AG04450 (cell line): ENCODE measurements around the gene PACS2. TPM values are rescaled to one million over a fixed set of nuclear protein-coding genes. Genes with fewer than 3 reads are reported as not detected.

ENCODE experiments used
- CTCF ChIA-PET: fragments of 300-600, 350-600 bp; formaldehyde crosslinking; extraction: SDS; loops from one replicate; lab custom pipeline; 2022; ENCODE audit warnings: antibody characterized with exemption, inconsistent platforms; lab: Charles Lee
- POLR2A ChIA-PET: fragments of 350-600 bp; formaldehyde crosslinking; extraction: SDS; loops from one replicate; lab custom pipeline; 2021; ENCODE audit warnings: antibody characterized with exemption, inconsistent platforms; lab: Yijun Ruan, JAX
- DNase-seq: peaks from one replicate; pipeline ENCODE4 v3.0.0-alpha.2; 2011; ENCODE audit warnings: low read depth, low spot score
- H3K27ac ChIP-seq: one replicate; pipeline ENCODE4 v1.5.1; 2012; ENCODE audit warnings: low read depth, low read length, control low read depth
- H3K27me3 ChIP-seq: one replicate; pipeline ENCODE4 v1.6.0; 2012; ENCODE audit warnings: low read length; ENCODE audit not compliant: control insufficient read depth, insufficient read depth
- H3K4me3 ChIP-seq: 2 replicates; pipeline ENCODE4 v1.5.1; 2011; ENCODE audit warnings: mild to moderate bottlenecking, low read depth, low read length, control low read depth
- H3K9me3 ChIP-seq: 2 replicates; pipeline ENCODE4 v1.5.1; 2012; ENCODE audit warnings: low read length; ENCODE audit not compliant: control insufficient read depth, insufficient read depth
- CTCF ChIP-seq: IDR thresholded peaks from 2 replicates; pipeline ENCODE4 v1.5.1; 2011; ENCODE audit warnings: low read depth, low read length, control low read depth, inconsistent platforms
- polyA plus RNA-seq: library from polyadenylated mRNA; depleted of rRNA; stranded (reverse); fragments of >200 nt; gene quantifications from 2 replicates; pipeline ENCODE4 v1.2.3, GENCODE V29; 2011

Gene PACS2
- polyA plus RNA-seq, 1 experiment, result 13.0 TPM

GRCh38 chr14:105329411-105330150 lies 15.0 kb downstream of the PACS2 start:
- POLR2A ChIA-PET, result no interaction called here
- no peaks in the 10 kb centered on the region for H3K27me3 ChIP-seq
- H3K27ac ChIP-seq, result no peak overlapping the region
- no peak overlapping the region for H3K4me3 ChIP-seq
- CTCF ChIA-PET, result no interaction called here
- no peaks in the 10 kb centered on the region for H3K9me3 ChIP-seq
- no peak for DNase-seq
- no peak for TF ChIP-seq CTCF

DNA sequence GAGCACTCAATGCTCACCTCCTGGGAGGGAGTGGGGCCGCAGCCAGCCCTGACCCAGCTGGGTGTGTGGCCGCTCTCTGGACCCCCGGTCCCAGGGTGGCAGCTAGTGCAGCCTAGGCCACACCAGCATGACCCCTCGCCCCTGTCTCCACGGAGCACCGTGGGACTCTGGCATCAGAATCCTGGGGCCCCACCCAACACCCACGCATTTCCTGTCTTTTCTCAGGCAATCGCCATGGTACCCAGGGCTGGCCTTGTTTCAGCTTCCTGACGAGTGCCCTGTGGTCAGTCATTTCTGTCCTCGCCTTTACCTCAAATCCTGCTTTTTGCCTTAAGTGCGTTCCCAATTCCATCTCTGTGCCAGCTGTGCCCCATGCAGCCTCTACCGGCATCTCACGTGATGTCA lies 15.9 kb downstream of the PACS2 start:
- ChIA-PET CTCF (no interaction called here), POLR2A (no interaction called here)
- Histone ChIP-seq H3K9me3 (no peaks in the 10 kb centered on the region), H3K27ac (no peak overlapping the region), H3K27me3 (no peaks in the 10 kb centered on the region), H3K4me3 (no peak overlapping the region)
- no peak for DNase-seq
- TF ChIP-seq CTCF, result no peak

DNA sequence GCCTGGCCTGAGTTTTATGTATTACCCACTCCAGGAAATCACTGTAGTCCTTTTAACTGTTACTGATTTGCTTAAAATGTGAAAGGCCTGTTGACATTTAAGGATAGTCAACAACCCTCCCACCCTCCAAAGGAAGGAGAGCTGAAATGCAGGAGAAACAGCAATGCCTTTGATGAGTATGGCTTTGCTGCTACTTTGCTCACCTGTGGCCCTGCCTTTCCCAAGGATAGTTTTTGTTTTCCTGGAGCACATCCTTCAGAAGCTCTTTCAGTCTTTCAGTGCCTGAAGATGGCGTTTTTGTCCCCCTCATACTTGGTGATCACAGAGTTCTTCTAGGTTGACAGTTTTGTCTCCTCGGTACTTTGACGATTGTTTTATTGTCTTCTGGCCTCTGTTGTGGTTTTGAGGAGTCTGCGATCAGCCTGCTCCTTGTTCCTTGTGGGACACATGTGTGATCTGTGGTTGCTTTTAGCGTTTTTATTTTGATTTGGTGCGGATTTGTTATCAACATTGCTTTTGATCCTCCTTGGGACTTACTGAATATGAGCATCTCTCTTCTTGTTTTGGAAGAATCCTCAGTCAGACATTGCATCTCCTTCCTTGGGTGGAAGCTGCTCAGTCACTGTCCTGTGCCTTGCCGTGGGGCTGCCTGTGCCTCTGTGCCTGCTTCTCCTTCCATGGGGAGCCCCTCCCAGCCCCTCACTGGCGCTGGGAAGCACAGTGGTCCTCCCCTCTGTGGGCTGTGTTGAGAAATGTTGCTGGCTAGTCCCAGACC lies 17.2 kb downstream of the PACS2 start:
- ChIA-PET CTCF (no interaction called here), POLR2A (no interaction called here)
- no peak for DNase-seq

DNA sequence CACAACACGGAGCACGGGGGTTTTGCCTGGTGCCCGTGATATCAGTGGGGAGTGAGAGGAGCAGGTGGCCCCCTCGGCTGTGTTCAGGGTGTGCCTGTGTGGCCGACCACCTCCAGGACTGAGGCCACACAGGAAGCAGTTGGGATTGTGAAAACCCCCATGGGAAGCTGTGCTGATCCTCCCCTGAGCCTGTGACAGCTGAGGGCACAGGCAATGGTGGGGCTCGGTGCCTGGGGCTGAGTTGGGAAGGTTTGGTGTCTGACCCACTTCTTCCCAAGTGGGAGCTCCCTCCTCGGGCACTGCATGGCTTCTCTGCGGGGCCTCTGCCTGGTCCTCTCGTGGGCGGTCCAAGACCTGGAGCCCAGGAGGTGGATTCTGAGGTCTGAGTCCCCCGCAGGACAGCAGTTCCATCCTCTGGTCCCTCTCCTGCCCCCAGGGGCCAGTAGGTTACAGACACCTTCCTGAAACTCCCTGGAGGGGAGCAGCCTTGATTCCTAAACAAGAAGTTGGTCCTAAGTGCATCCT lies 17.9 kb downstream of the PACS2 start:
- CTCF ChIA-PET, result no interaction called here
- TF ChIP-seq CTCF, result no peak
- no peak for DNase-seq
- Histone ChIP-seq H3K4me3 (no peak overlapping the region), H3K27ac (no peak overlapping the region), H3K27me3 (no peaks in the 10 kb centered on the region), H3K9me3 (no peaks in the 10 kb centered on the region; the same call in 1 of the 2 replicates)
- POLR2A ChIA-PET, result no interaction called here

More for the DNA sequence above, 17.2 kb downstream of the PACS2 start:
- Histone ChIP-seq H3K9me3 (no peaks in the 10 kb centered on the region; the same call in 1 of the 2 replicates), H3K4me3 (no peak overlapping the region), H3K27me3 (no peaks in the 10 kb centered on the region), H3K27ac (no peak overlapping the region)
- TF ChIP-seq CTCF, result no peak

GRCh38 chr14:105333020-105333490 lies 18.5 kb downstream of the PACS2 start:
- ChIA-PET CTCF (no interaction called here), POLR2A (no interaction called here)
- no peak for DNase-seq

More at GRCh38 chr14:105333020-105333490, 18.5 kb downstream of the PACS2 start:
- Histone ChIP-seq H3K9me3 (no peaks in the 10 kb centered on the region; the same call in 1 of the 2 replicates), H3K4me3 (no peak overlapping the region), H3K27ac (no peak overlapping the region), H3K27me3 (no peaks in the 10 kb centered on the region)
- TF ChIP-seq CTCF, result no peak
